Measurements from ENCODE around the gene ANKRD31.

ANKRD31 gene

GRCh38 chr5:75071100-75071499, 165.6 kb downstream of the ANKRD31 start:
- Histone ChIP-seq H3K4me1 (ENCODE audit: control insufficient read depth, insufficient read depth, low read length) (no peaks in the 10 kb centered on the region), H3K27me3 (ENCODE audit: control insufficient read depth, insufficient read depth, low read length) (no peaks in the 10 kb centered on the region), H3K36me3 (ENCODE audit: control insufficient read depth, insufficient read depth, low read length) (no peaks in the 10 kb centered on the region), H3K9ac (ENCODE audit: low read length) (no peak overlapping the region), H3K4me3 (ENCODE audit: low read length) (no peak overlapping the region), H3K27ac (ENCODE audit: low read depth, low read length) (no peak overlapping the region)

- H3K4me3 ChIP-seq (ENCODE audit: low read length): no peak overlapping the region
- no peak overlapping the region for H3K9ac ChIP-seq (ENCODE audit: low read length)
- H3K36me3 ChIP-seq (ENCODE audit: control insufficient read depth, insufficient read depth, low read length): no peaks in the 10 kb centered on the region
- H3K27me3 ChIP-seq (ENCODE audit: control insufficient read depth, insufficient read depth, low read length): no peaks in the 10 kb centered on the region
- no peaks in the 10 kb centered on the region for H3K4me1 ChIP-seq (ENCODE audit: control insufficient read depth, insufficient read depth, low read length)
- H3K27ac ChIP-seq (ENCODE audit: low read depth, low read length): no peak overlapping the region
Observed at GRCh38 chr5:75067434-75067833, 169.2 kb downstream of the ANKRD31 start.

- Histone ChIP-seq H3K9ac (ENCODE audit: low read length) (no peak overlapping the region), H3K4me3 (ENCODE audit: low read length) (no peak overlapping the region), H3K27ac (ENCODE audit: low read depth, low read length) (no peak overlapping the region), H3K36me3 (ENCODE audit: control insufficient read depth, insufficient read depth, low read length) (no peaks in the 10 kb centered on the region), H3K4me1 (ENCODE audit: control insufficient read depth, insufficient read depth, low read length) (no peaks in the 10 kb centered on the region), H3K27me3 (ENCODE audit: control insufficient read depth, insufficient read depth, low read length) (no peaks in the 10 kb centered on the region)
Observed at GRCh38 chr5:75062925-75063531, 173.7 kb downstream of the ANKRD31 start.

GRCh38 chr5:75059912-75060545, 176.6 kb downstream of the ANKRD31 start:
- Histone ChIP-seq H3K4me3 (ENCODE audit: low read length) (no peak overlapping the region), H3K27me3 (ENCODE audit: control insufficient read depth, insufficient read depth, low read length) (no peaks in the 10 kb centered on the region), H3K4me1 (ENCODE audit: control insufficient read depth, insufficient read depth, low read length) (no peaks in the 10 kb centered on the region), H3K36me3 (ENCODE audit: control insufficient read depth, insufficient read depth, low read length) (no peaks in the 10 kb centered on the region), H3K27ac (ENCODE audit: low read depth, low read length) (no peak overlapping the region), H3K9ac (ENCODE audit: low read length) (no peak overlapping the region)

GRCh38 chr5:75058986-75059535, 177.6 kb downstream of the ANKRD31 start:
- Histone ChIP-seq H3K36me3 (ENCODE audit: control insufficient read depth, insufficient read depth, low read length) (no peaks in the 10 kb centered on the region), H3K4me1 (ENCODE audit: control insufficient read depth, insufficient read depth, low read length) (peaks cover 7% of the 10 kb centered on the region), H3K9ac (ENCODE audit: low read length) (no peak overlapping the region), H3K27me3 (ENCODE audit: control insufficient read depth, insufficient read depth, low read length) (no peaks in the 10 kb centered on the region), H3K27ac (ENCODE audit: low read depth, low read length) (no peak overlapping the region), H3K4me3 (ENCODE audit: low read length) (no peak overlapping the region)

- Histone ChIP-seq H3K4me3 (ENCODE audit: low read length) (no peak overlapping the region), H3K36me3 (ENCODE audit: control insufficient read depth, insufficient read depth, low read length) (no peaks in the 10 kb centered on the region), H3K27ac (ENCODE audit: low read depth, low read length) (no peak overlapping the region), H3K9ac (ENCODE audit: low read length) (no peak overlapping the region), H3K4me1 (ENCODE audit: control insufficient read depth, insufficient read depth, low read length) (peaks cover 7% of the 10 kb centered on the region), H3K27me3 (ENCODE audit: control insufficient read depth, insufficient read depth, low read length) (no peaks in the 10 kb centered on the region)
Observed at GRCh38 chr5:75057561-75057960, 179.1 kb downstream of the ANKRD31 start.

- Histone ChIP-seq H3K4me3 (ENCODE audit: low read length) (no peak overlapping the region), H3K36me3 (ENCODE audit: control insufficient read depth, insufficient read depth, low read length) (no peaks in the 10 kb centered on the region), H3K9ac (ENCODE audit: low read length) (no peak overlapping the region), H3K4me1 (ENCODE audit: control insufficient read depth, insufficient read depth, low read length) (peaks cover 13% of the 10 kb centered on the region), H3K27ac (ENCODE audit: low read depth, low read length) (no peak overlapping the region), H3K27me3 (ENCODE audit: control insufficient read depth, insufficient read depth, low read length) (no peaks in the 10 kb centered on the region)
Observed at GRCh38 chr5:75055727-75056144, 180.9 kb downstream of the ANKRD31 start.

GRCh38 chr5:75054134-75054930, 182.3 kb downstream of the ANKRD31 start:
- Histone ChIP-seq H3K27ac (ENCODE audit: low read depth, low read length) (peak overlapping the region; percentile 76), H3K4me1 (ENCODE audit: control insufficient read depth, insufficient read depth, low read length) (peaks cover 13% of the 10 kb centered on the region), H3K27me3 (ENCODE audit: control insufficient read depth, insufficient read depth, low read length) (no peaks in the 10 kb centered on the region), H3K9ac (ENCODE audit: low read length) (peak overlapping the region; percentile 8), H3K36me3 (ENCODE audit: control insufficient read depth, insufficient read depth, low read length) (no peaks in the 10 kb centered on the region), H3K4me3 (ENCODE audit: low read length) (peak overlapping the region; percentile 87)

GRCh38 chr5:75053304-75054133, 183.2 kb downstream of the ANKRD31 start:
- H3K27ac ChIP-seq (ENCODE audit: low read depth, low read length): peak overlapping the region; percentile 76
- H3K27me3 ChIP-seq (ENCODE audit: control insufficient read depth, insufficient read depth, low read length): no peaks in the 10 kb centered on the region
- H3K4me1 ChIP-seq (ENCODE audit: control insufficient read depth, insufficient read depth, low read length): peaks cover 13% of the 10 kb centered on the region

GRCh38 chr5:75053054-75053303, 183.7 kb downstream of the ANKRD31 start:
- H3K4me1 ChIP-seq (ENCODE audit: control insufficient read depth, insufficient read depth, low read length): peaks cover 13% of the 10 kb centered on the region
- H3K27me3 ChIP-seq (ENCODE audit: control insufficient read depth, insufficient read depth, low read length): no peaks in the 10 kb centered on the region
- peak overlapping the region; percentile 76 for H3K27ac ChIP-seq (ENCODE audit: low read depth, low read length)

More at GRCh38 chr5:75053304-75054133, 183.2 kb downstream of the ANKRD31 start:
- Histone ChIP-seq H3K36me3 (ENCODE audit: control insufficient read depth, insufficient read depth, low read length) (no peaks in the 10 kb centered on the region), H3K4me3 (ENCODE audit: low read length) (peak overlapping the region; percentile 87), H3K9ac (ENCODE audit: low read length) (peak overlapping the region; percentile 8)

GRCh38 chr5:75052192-75053053, 184.3 kb downstream of the ANKRD31 start, which contains the start of gene GCNT4:
Gene GCNT4, minus strand, starts transcription at chr5:75052558. Its CDS starts 22,521 bp downstream, at chr5:75030037.
- Histone ChIP-seq H3K36me3 (ENCODE audit: control insufficient read depth, insufficient read depth, low read length) (no peaks in the 10 kb centered on the region), H3K9ac (ENCODE audit: low read length) (peak within 1 kb of the TSS; percentile 46), H3K27me3 (ENCODE audit: control insufficient read depth, insufficient read depth, low read length) (no peaks in the 10 kb centered on the region), H3K4me1 (ENCODE audit: control insufficient read depth, insufficient read depth, low read length) (peaks cover 13% of the 10 kb centered on the region), H3K27ac (ENCODE audit: low read depth, low read length) (peak within 1 kb of the TSS; percentile 76), H3K4me3 (ENCODE audit: low read length) (peak within 1 kb of the TSS; percentile 87)

More at GRCh38 chr5:75053054-75053303, 183.7 kb downstream of the ANKRD31 start:
- Histone ChIP-seq H3K36me3 (ENCODE audit: control insufficient read depth, insufficient read depth, low read length) (no peaks in the 10 kb centered on the region), H3K4me3 (ENCODE audit: low read length) (peak overlapping the region; percentile 87), H3K9ac (ENCODE audit: low read length) (no peak overlapping the region)
